Fibroblast of pulmonary artery (primary cell): ENCODE data around the gene FILIP1L.

Source experiments
- DNase-seq: peaks from one replicate; pipeline ENCODE4 v3.0.0-alpha.2; 2010; ENCODE audit warnings: low read depth
- H3K4me3 ChIP-seq: replicated peaks from 2 replicates; pipeline ENCODE4 v1.5.1; 2011; ENCODE audit warnings: low read depth, mild to moderate bottlenecking, control low read depth, low read length, moderate library complexity
- TF ChIP-seq, protein P1 (sequence below): IDR thresholded peaks from 2 replicates; pipeline ENCODE4 v1.5.1; 2011; ENCODE audit warnings: mild to moderate bottlenecking, control low read depth, low read length, inconsistent platforms; ENCODE audit errors: missing control alignments

The FILIP1L gene

DNA sequence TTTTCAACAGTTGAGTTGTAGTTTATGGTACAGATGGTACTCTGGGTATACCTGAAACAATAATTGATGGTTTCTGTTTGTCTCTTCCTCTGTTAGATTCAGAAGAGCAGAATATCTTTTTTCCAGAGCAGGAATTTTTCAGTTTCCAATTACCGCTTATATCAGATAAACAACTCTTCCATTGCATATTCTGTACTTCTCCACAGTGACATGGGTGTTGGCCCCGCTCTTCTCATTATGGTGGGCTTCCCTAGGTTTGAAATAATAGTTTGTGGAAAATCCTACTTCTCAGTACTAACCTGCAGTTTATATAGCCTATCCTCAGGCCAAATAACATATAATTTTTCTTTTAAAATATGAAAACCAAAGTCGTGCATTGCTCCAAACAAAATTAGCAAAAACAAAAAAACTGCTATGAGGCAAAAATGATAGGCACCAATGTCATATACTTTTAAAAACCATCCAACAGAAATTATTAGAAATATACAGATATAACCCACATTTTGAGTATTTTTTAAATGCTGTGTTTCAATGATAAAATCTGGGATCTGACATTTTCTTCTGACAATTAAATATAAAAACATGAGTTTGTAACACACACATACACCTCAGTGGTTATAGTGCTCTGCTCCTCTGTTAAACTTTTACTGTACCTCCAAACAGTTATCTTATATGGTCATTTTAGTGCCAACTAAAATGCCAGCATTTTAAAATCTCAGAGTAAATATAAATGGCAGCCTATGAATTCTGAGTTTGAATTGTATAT is 239.9 kb downstream of the FILIP1L start:
- DNase-seq: no peak
- TF ChIP-seq, protein P1, sequence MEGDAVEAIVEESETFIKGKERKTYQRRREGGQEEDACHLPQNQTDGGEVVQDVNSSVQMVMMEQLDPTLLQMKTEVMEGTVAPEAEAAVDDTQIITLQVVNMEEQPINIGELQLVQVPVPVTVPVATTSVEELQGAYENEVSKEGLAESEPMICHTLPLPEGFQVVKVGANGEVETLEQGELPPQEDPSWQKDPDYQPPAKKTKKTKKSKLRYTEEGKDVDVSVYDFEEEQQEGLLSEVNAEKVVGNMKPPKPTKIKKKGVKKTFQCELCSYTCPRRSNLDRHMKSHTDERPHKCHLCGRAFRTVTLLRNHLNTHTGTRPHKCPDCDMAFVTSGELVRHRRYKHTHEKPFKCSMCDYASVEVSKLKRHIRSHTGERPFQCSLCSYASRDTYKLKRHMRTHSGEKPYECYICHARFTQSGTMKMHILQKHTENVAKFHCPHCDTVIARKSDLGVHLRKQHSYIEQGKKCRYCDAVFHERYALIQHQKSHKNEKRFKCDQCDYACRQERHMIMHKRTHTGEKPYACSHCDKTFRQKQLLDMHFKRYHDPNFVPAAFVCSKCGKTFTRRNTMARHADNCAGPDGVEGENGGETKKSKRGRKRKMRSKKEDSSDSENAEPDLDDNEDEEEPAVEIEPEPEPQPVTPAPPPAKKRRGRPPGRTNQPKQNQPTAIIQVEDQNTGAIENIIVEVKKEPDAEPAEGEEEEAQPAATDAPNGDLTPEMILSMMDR: no peak
- peak overlapping the region; percentile 80 for H3K4me3 ChIP-seq

DNA sequence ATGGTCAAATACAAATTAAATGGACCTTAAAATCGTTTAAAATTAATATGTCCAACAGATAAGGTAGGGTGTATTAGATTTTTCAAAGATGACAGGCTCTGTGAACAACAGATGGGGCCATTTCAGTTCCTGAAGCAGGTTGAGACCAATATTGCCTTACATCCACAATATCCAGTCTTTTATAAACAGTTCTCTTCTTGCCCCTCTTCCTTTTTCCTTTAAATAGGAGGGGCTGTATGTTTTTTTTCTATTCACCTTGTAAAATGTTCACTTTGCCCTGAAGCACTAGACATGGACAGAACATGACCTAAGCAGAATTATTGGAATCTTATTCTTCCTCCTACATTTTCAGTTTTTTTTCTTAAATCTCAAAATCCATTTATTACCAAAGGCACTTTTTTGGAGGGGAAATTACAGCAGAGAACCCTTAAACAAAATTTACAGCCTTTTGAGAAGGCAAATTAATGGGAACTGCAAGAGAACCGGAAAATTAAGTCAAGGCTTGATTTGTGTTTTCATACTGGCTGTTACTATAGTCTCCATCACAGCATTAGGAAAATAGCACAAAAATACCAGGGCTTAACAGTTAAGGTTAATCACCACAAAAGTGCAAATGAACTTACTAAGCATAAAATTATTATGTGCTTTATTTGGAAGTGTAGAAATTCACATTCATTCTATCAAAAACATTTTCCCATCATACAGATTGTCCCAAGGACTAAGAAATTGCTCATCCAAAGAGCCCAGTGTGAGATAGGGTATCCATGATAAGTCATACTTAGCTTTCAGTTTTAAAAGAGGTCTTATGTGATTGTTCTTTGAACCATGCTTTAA is 240.8 kb downstream of the FILIP1L start:
- DNase-seq: no peak
- H3K4me3 ChIP-seq: peak overlapping the region; percentile 80
- TF ChIP-seq, protein P1: no peak

DNA sequence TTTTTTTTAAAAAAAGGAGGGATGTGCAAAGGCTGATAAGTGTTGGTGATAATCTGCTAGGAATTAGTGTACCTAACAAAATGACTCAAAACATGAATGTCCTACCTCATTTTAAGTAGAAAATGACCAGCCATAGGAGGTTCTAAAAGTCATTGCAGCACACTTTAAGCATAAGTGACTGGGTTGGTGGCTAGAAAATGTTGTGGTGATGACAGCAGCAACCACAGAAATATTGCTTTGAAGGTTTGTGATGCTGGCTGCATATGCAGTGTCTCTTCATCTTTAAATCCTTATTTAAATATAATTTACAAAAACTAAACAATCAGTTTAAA is 241.4 kb downstream of the FILIP1L start:
- H3K4me3 ChIP-seq: peak overlapping the region; percentile 80
- DNase-seq: no peak
- TF ChIP-seq, protein P1: no peak

DNA sequence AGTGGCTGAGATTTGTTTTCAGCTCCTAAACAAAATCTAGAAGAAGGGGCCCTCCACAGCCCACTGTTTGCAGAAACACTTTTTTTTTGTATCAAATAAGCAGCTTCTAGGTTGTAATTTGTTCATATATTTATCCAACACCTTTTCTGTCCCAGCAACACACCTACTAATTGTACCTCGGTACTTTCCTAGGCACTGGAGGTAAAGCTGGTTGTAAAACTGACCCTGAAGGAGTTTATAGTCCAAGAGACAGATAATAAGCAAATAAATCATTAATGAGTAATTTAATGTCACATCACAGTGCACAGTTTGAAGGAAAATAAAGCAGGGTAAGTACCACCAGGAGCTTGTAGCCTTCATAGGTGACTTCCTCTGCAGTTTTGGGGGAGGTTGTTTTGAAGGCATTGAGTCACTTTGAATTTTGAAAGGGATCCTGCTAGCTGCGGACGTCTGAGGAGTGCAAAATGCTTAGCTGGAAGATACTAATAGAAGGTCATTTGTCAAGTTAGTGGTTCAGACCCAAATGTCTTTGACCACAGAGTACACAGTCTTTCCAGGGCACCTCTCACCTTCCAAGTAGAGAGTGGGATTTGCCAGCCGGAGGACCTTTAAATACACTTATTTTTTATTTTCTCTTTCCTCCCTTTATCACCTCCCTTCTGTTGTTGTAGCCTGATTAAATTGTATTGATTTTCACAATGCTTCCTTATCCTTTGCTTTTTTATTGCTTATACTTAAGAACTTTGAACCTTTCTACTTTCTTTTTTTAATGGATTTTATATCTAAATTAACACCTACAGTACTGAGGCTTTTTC is 242.9 kb downstream of the FILIP1L start:
- no peak overlapping the region for H3K4me3 ChIP-seq
- DNase-seq: no peak
- TF ChIP-seq, protein P1: no peak

DNA sequence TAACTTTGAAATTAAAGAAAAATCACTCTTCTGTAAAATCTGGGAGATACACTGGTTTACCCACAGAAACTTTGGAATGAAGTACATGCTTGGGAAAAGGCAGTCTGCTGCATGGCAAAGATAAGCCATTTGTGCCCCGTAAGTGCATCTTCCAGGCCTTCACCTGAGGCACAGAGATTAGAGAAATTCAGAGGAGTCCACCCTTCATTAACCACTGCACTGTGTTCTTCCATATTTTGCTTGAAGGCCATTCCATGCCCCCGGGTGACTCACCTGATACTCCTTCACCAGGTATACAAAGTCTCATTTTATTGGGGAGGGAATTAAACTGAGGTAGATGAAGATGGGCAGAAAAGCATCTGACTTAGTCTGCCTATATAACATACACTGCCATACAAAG is 243.6 kb downstream of the FILIP1L start:
- TF ChIP-seq, protein P1: no peak
- DNase-seq: no peak
- no peak overlapping the region for H3K4me3 ChIP-seq

DNA sequence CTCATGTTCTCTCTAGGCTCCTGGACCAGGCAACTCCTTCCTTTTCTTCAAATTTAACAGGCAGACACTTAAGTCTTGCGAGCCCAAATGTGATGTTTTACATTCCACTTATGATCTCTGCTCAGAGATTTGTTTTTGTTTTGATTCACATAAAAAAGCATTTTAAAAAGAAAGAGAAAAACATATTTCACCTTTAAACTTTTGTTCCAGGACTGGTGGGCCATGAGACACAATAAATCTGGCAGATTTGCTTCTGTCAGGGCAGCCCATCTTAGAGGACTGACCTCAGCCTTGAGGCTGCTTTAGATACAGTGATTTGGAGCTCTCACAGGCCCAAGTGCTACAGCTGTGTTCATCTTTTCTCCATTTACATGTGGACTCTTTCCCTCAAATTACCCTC is 244.7 kb downstream of the FILIP1L start:
- no peak overlapping the region for H3K4me3 ChIP-seq
- no peak for DNase-seq
- TF ChIP-seq, protein P1: no peak
